GM12873 (cell line): Measurements from ENCODE around the gene CFAP45.

Experiments used
- TF ChIP-seq, protein P1 (sequence below): IDR thresholded peaks from 2 replicates; pipeline ENCODE4 v1.5.1; 2012; ENCODE audit warnings: low read depth, mild to moderate bottlenecking, moderate library complexity, low read length, control low read depth; ENCODE audit not compliant: insufficient read depth; ENCODE audit errors: missing control alignments

The CFAP45 gene

GRCh38 chr1:159848326-159848725 lies 51.6 kb downstream of the CFAP45 start:
- TF ChIP-seq, protein P1, sequence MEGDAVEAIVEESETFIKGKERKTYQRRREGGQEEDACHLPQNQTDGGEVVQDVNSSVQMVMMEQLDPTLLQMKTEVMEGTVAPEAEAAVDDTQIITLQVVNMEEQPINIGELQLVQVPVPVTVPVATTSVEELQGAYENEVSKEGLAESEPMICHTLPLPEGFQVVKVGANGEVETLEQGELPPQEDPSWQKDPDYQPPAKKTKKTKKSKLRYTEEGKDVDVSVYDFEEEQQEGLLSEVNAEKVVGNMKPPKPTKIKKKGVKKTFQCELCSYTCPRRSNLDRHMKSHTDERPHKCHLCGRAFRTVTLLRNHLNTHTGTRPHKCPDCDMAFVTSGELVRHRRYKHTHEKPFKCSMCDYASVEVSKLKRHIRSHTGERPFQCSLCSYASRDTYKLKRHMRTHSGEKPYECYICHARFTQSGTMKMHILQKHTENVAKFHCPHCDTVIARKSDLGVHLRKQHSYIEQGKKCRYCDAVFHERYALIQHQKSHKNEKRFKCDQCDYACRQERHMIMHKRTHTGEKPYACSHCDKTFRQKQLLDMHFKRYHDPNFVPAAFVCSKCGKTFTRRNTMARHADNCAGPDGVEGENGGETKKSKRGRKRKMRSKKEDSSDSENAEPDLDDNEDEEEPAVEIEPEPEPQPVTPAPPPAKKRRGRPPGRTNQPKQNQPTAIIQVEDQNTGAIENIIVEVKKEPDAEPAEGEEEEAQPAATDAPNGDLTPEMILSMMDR = no peak

DNA sequence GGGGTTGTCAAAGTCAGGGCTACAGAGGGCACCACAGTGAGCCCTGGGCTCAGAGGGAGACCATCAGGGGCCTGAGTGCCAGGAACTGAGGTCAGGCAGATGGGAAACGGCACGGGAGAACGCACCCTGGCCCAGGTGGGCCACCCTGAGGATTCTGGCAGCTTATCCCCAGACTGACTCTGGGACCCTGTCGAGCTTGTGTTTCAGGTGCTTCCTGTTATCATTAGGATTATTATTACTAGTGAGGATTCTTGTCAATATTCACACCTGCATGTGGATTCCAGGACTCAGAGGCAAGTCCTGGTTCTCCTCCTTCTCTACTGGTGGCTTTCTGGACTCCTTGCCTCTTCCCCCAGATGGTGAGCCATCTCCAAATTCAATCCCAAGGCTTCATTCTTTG lies 52.7 kb downstream of the CFAP45 start:
- TF ChIP-seq, protein P1 = no peak

GRCh38 chr1:159845751-159846629 lies 54.0 kb downstream of the CFAP45 start:
- TF ChIP-seq, protein P1 = no peak

DNA sequence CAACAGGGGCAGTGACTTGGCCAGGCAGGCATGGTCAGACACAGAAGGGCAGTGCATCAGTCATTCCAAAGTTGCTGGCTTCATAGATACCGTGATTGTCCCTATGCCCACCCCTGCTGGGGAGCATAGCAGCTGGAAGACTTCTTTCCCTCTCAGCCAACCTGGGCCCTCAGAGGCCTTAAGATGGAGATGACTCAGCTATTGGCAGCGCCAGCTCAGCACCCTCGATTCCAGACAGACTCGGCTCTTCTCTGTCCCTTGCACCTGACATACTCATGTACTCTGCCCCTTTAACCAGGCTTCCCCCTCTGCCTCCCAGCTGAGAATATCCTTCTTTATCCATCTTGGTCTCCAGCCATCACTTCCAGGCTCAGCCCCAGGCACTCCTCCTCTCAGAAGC lies 56.5 kb downstream of the CFAP45 start:
- TF ChIP-seq, protein P1 = no peak

- TF ChIP-seq, protein P1 = no peak
Measured at GRCh38 chr1:159841749-159842148, 58.2 kb downstream of the CFAP45 start.

DNA sequence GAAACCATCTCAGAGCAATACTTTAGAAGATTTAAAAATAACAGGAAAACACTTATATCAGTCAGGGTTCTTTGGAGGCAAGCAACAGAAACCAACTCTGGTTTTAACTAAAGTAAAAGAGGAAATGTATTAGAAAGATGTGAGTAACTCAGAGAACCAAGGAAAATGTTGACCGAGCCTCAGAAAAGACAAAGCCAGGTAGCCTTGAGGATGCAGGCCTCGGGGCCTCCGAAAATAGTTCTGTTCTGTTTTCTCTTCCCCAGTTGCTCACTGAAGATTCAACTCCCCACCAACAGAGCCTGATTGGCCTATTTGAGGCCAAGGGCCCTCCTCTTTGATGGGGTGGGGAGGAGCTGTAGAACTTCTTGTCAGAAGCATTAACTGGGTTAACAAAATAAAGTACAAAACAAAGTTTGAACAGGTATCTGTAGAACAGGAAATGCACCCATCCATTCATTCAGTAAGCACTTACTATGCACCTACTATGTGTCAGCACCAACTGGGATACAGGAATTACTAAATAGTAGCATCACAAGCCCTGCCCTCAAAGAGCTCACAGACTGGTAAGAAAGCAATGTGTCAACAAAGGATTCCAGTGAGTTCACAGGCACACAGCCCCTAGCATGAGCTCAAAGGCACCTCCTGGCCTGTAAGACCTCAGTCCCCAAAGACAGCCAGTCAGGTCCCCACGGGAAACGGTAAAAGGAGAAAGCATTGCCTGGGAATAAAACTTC lies 60.7 kb downstream of the CFAP45 start:
- TF ChIP-seq, protein P1 = no peak

GRCh38 chr1:159838715-159839114 lies 61.2 kb downstream of the CFAP45 start:
- TF ChIP-seq, protein P1 = no peak
